Measurements from ENCODE around the gene CCDC152. TPM values are rescaled to one million over a fixed set of nuclear protein-coding genes. Genes with fewer than 3 reads are reported as not detected.

CCDC152 gene
- total and polyA plus RNA-seq, 10 of the 15 experiments (the other 5 are each of a cell fraction or from before 2014, with no cell fraction given) = 0.12 to 25.8 (median 13.5) TPM

- no peak for TF ChIP-seq CEBPZ (IDR thresholded peaks at IDR 0.05; ENCODE audit: low read depth, low read length)
Observed at GRCh38 chr5:42826757-42827515, 70.3 kb downstream of the CCDC152 start (continued).

GRCh38 chr5:42828671-42829070 is 72.1 kb downstream of the CCDC152 start:
- RAD21 ChIA-PET (ENCODE audit: unreplicated experiment) = no interaction called here
- H3K27me3 ChIP-seq (replicated peaks in 1 of 2; ENCODE audit: control insufficient read depth in 2 of 2, insufficient read depth in 2 of 2, low read length in 1 of 2) = no peaks in the 10 kb centered on the region; a peak in 1 of 4 replicates
- H3K4me1 ChIP-seq (ENCODE audit: control insufficient read depth, insufficient read depth, low read length) = no peaks in the 10 kb centered on the region
- H3K9me3 ChIP-seq (replicated peaks; ENCODE audit: control insufficient read depth, insufficient read depth, low read length) = no peaks in the 10 kb centered on the region
- H3K9ac ChIP-seq (ENCODE audit: control insufficient read depth, insufficient read depth, low read length) = no peak overlapping the region
- SMC1A ChIA-PET (ENCODE audit: uncharacterized antibody, unreplicated experiment) = interaction anchor here (0.9 to 5.8 kb wide), 5 partner anchors 9 to 34 kb away, joined by 3 to 34 read pairs (median 12); partner anchors contain the start of gene SELENOP
- no peak for DNase-seq (ENCODE audit: low read depth, low spot score)
- no peaks in the 10 kb centered on the region for H3K79me2 ChIP-seq (ENCODE audit: control insufficient read depth, insufficient read depth, low read length)
- POLR2A ChIA-PET = no interaction called here
- no peak overlapping the region for H3K4me3 ChIP-seq
- no peaks in the 10 kb centered on the region for H4K20me1 ChIP-seq (ENCODE audit: control insufficient read depth, insufficient read depth)
- no TSS peak for BruUV-seq (replicated peaks)
- in situ Hi-C loops (cut with MboI) (no loop called here), intact Hi-C loops (cut with micrococcal nuclease; ENCODE audit: unreplicated experiment) (no loop called here)
- no peak overlapping the region for H2AFZ ChIP-seq (ENCODE audit: control insufficient read depth, low read depth, low read length)
- no peak overlapping the region for H3K27ac ChIP-seq (ENCODE audit: control insufficient read depth, insufficient read depth)
- no peaks in the 10 kb centered on the region for H3K36me3 ChIP-seq (ENCODE audit: control insufficient read depth in 2 of 2, insufficient read depth in 2 of 2, low read length in 1 of 2)
- FAIRE-seq = no peak
- ATAC-seq = no peak
- CTCF ChIA-PET = interaction anchor here (0.8 to 2.5 kb wide), 2 partner anchors 34 to 61 kb away, joined by 3 to 9 read pairs; no protein-coding TSS in a partner anchor
- WGBS (ENCODE audit: insufficient coverage, insufficient replicate concordance, low lambda C conversion rate, missing lambda C conversion rate) = 61% methylated on average over 2 of the region's 2 CpGs
- no peak overlapping the region for H3K4me2 ChIP-seq (ENCODE audit: control insufficient read depth, insufficient read depth)
- TF ChIP-seq MEF2B (IDR thresholded peaks at IDR 0.05; ENCODE audit: partially characterized antibody, poor library complexity, severe bottlenecking) (no peak), ZNF592 (IDR thresholded peaks at IDR 0.05) (no peak), ASH2L (IDR thresholded peaks at IDR 0.05; ENCODE audit: borderline replicate concordance, low read depth) (no peak), ZBTB33 (IDR thresholded peaks at IDR 0.05) (no peak), E2F8 (IDR thresholded peaks at IDR 0.05; ENCODE audit: low read depth, partially characterized antibody) (no peak), CREM (IDR thresholded peaks at IDR 0.05; ENCODE audit: low read depth) (no peak), GABPA (IDR thresholded peaks at IDR 0.05; ENCODE audit: low read depth) (no peak)
